ENCODE data around the gene CRTC3.
A peak's percentile ranks its signal among the peaks of the same experiment; 100 is the strongest.
"Not testable (repeated sequence)": the region's sequence is repeated elsewhere in the genome, so short reads cannot be mapped to it uniquely, and the experiment has no call there.

Gene CRTC3

DNA sequence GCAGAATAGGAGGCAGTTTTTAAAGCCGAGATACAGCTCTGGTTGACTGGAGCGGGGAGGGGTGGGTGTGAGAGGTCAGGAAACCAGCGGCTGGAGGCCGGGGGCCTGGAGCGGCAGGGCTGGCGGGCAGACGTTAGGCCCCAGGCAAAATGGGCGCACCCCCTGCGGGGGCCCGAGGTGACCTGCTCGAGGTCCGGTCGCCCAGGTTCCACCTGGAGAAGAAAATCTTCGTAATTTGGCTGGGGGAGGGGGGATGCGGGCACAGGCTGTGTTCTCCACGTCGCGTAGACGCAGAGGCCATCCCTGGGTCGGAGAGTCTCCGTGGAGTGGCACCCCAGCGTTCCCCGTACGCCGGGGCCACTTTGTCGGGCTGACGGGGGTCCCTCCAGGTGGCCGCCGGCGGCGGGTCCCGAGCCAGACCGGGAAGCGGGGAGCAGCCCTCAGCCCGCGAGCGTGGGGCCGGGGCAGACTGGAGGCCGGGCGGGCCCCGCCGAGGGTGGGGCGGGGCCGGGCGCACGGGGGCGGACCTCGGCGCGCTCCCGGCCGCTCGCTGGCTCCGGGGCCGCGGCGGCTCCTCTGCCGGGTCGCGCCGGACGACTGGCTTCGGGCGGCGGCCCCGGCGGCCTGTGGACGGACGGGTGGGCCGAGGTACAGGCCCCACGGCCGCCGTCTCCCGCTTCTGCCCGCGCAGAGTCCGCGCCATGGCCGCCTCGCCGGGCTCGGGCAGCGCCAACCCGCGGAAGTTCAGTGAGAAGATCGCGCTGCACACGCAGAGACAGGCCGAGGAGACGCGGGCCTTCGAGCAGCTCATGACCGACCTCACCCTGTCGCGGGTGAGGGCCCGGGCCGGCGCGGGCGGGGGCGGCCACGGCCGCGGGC lies at the start of gene CRTC3:
CRTC3 (plus strand) TSS at position 553 of the 879 bp plus-strand sequence; CDS start at position 702, 149 bp downstream.
- FAIRE-seq: no peak

DNA sequence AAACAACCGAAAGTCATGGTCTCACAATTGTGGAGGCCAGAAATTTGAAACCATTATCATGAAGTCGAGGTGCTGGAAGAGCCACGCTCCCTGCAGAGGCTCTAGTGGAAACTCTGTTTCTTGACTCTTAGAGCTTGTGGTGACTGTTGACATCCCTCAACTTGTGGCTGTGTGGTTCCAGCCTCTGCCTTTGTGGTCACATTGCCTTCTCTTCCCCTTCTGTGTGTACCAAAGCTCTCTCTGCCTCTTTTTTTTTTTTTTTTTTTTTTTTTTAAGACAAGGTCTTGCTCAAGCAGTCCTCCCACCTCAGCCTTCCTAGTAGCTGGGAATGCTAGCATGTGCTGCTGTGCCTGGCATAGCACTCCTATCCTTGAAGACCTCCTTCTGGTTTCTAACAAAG lies 48.7 kb upstream of the CRTC3 start:
- no peak for FAIRE-seq

- FAIRE-seq: peak; percentile 53
Observed at GRCh38 chr15:90482124-90483011, 47.4 kb upstream of the CRTC3 start.

- FAIRE-seq: no peak
Observed at GRCh38 chr15:90483012-90483307, 46.8 kb upstream of the CRTC3 start.

DNA sequence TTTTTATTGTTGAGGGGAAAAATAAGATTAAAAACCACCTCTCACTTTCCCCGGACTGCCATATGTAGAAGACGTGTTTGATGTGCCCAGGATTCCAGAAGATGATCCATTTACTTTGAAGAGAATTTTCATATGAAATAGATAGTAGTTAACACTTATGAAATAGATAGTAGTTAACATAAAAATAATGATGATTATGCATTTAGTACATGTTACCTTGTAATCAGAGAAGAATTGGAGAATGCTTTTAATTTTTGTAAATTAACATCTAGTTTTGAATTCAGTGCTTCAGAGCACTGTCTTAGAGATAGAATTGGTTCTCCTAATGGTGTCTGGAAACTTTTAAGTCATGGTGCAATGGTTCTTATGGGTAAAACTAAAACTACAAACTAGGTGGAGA lies 46.1 kb upstream of the CRTC3 start:
- FAIRE-seq: no peak

DNA sequence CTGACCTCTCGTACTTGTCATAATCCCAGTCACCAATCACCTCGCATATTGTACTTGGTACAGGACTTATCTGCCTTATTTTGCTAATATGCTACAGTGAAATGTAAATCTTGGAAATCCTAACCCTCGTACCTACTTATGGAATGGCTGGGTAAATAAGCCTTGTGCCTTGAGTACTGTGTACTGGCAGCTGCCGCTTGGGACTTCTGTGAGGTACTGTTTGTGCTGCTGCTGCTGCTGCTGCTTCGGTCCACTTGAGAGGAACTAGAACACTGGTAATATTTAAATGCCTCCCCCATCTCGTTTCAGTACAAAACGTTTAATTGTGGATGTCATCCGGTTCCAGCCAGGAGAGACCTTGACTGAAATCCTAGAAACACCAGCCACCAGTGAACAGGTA lies 42.5 kb upstream of the CRTC3 start:
- no peak for FAIRE-seq

DNA sequence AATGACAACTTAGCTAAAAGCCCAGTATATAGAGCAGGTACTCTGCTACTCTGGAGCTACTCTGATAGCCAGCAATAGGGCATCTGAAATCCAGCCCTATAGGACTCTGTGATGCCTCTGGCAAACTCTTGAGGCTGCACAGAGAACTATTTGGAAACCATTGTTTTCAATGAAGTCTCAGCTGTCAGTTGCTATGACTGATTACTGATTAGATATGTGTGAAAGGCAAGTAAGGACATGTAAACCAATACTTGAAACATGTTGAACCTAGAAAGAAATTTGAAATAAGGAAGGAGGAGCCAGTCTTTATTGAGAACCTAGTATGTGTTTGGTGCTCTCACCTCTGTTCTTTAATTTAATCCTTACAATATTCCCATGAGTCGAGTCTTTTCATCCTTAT lies 40.2 kb upstream of the CRTC3 start:
- FAIRE-seq: no peak

DNA sequence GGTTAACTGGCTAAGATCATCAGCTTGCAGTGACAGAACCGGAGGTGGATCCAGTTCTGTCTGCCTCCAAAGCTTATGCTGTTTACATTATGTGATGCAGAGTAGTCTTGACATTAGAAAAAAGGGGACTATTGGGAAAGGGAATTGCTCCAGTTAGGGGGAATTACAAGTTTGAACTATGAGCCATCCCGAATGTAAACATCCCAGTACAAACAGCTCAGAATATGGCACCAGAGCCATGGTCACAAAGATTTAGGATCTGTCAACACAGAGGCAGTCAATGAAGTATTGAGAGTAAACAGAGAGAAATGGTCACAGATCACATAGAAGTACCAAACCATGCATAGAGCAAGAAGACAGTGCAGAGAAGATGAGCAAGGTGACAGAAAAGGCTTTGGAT lies 39.8 kb upstream of the CRTC3 start:
- FAIRE-seq: no peak

DNA sequence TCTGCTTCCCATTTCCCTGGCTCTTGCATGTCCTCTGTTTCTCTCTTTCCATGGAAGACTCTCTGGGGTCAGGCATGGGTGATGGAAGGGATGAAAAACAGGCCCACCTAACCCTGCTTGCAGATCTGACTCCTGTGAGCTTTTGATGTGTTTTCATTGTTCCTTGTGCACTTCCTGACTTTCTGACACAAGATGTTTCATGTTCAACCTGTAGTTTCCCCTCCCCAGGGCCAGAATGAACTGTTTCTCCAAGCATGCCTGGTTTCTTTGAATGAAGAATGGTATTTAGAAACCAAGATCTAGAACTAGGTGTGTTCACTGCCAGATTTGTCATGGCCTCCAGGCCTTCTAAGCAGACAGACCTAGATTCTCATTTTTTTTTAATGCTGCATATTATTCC lies 36.1 kb upstream of the CRTC3 start:
- no peak for FAIRE-seq

- no peak for FAIRE-seq
Observed at GRCh38 chr15:90495067-90495466, 34.7 kb upstream of the CRTC3 start.

DNA sequence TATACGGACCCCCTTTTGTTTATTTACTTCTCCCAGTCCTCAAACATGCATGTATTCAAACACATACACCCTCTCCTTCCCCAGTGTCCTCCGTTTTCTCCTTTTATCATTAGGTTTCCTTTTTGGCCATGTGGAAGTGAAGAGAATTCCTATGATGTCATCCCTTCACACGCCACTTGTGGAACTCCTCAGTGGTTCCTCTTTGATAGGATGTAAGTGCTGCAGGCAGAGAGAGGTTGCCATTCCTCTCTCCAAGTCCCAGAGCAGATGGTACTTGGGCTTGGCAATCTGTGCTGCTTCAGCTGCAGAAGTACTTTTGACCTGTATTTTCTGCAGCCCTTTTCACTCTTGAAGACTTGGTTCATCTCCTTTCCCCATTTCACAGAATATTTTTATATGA lies 32.9 kb upstream of the CRTC3 start:
- FAIRE-seq: no peak

- no peak for FAIRE-seq
Observed at GRCh38 chr15:90497376-90497775, 32.3 kb upstream of the CRTC3 start.

GRCh38 chr15:90497912-90498311 lies 31.8 kb upstream of the CRTC3 start:
- FAIRE-seq: no peak

- FAIRE-seq: no peak
Observed at GRCh38 chr15:90500171-90500570, 29.6 kb upstream of the CRTC3 start.

GRCh38 chr15:90501898-90502297 lies 27.8 kb upstream of the CRTC3 start:
- FAIRE-seq: no peak

DNA sequence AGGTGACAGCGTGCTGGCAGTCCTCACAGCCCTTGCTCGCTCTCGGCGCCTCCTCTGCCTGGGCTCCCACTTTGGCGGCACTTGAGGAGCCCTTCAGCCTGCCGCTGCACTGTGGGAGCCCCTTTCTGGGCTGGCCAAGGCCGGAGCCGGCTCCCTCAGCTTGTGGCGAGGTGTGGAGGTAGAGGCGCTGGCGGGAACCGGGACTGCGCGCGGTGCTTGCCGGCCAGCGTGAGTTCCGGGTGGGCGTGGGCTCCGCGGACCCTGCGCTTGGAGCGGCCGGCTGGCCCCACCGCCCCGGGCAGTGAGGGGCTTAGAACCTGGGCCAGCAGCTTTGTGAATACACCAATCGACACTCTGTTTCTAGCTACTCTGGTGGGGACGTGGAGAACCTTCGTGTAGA lies 18.9 kb upstream of the CRTC3 start:
- FAIRE-seq: not testable (repeated sequence)

GRCh38 chr15:90511211-90511618 lies 18.5 kb upstream of the CRTC3 start:
- FAIRE-seq: not testable (repeated sequence)

DNA sequence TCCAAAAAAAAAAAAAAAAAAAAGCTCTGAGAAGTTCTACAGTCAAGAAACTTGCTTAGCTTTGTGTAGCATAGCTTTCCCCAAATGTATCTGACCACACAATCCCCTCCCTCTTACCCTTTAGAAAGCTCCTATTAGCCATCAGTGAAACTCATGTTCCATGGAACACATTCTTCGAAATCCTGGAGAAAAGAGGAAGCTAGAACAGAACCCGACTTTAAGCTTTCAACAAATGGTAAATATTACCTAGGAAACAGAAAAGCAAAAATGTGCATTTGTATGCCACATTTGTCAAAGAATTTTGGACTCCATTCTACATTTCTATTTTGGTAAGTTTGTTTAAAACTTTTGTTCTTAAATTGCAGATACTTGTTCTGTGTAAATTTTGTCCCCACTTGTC lies 17.4 kb upstream of the CRTC3 start:
- no peak for FAIRE-seq

- no peak for FAIRE-seq
Observed at GRCh38 chr15:90512981-90513380, 16.7 kb upstream of the CRTC3 start.

- FAIRE-seq: no peak
Observed at GRCh38 chr15:90513448-90513847, 16.3 kb upstream of the CRTC3 start.

DNA sequence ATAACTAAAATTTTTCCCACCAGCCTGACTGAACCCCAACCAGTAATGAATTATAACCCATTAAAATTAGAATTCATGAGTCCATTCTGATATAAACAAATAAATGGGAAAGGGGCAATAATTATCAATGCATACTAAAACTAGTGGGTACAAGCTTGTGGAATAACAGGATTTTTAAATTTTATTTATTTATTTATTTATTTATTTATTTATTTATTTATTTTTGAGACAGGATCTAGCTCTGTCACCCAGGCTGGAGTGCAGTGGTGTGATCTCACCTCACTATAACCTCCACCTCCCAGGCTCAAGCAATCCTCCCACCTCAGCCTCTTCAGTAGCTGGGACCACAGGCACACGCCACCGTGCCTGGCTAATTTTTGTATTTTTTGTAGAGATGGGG lies 15.8 kb upstream of the CRTC3 start:
- not testable (repeated sequence) for FAIRE-seq

DNA sequence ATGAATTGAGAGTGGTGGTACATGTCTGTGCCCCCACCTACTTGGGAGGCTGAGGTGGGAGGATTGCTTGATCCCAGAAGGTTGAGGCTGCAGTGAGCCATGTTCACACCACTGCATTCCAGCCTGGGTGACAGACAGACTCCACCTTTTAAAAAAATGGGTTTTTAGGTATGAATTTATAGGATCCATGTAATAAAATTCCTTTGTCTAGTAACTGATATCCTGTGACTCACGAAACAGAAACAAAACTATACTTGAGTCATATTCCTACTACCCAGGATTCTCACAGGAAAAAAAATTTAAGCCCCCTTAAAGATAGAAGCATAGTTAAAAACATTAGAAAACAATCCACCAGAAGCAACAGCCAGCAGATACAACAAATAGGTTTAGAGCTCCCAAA lies 10.0 kb upstream of the CRTC3 start:
- FAIRE-seq: no peak

DNA sequence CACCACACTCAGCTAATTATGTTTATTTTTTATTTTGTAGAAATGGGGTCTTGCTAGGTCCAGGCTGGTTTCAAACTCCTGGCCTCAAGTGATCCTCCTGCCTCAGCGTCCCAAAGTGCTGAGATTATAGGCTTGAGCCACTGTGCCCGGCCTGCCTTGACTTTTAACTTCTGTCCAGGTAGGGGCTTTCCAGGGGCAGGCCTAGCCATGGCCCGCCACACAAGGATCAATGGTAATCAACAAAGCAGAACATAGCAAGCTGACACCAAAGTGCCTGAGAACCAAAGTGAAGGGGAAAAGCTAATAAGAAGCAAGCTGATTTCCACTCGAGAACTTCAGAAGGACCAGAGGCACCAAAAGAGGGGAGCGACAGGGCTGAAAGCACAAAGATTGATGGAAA lies 9.4 kb upstream of the CRTC3 start:
- no peak for FAIRE-seq

- no peak for FAIRE-seq
Observed at GRCh38 chr15:90523373-90523772, 6.3 kb upstream of the CRTC3 start.

Measured in TTC549 (cell line).